HFF-Myc (cell line): ENCODE measurements around the gene ENTREP3.

Source experiments
- DNase-seq: peaks from one replicate; pipeline ENCODE4 v3.0.0-alpha.2; 2011; ENCODE audit warnings: low read depth; ENCODE audit errors: extremely low read depth
- H3K4me3 ChIP-seq: replicated peaks from 2 replicates; pipeline ENCODE4 v1.5.1; 2011; ENCODE audit warnings: low read depth, mild to moderate bottlenecking, control low read depth, low read length
- TF ChIP-seq, protein P1 (sequence below): IDR thresholded peaks from 2 replicates; pipeline ENCODE4 v1.5.1; 2012; ENCODE audit warnings: mild to moderate bottlenecking, low read depth, low read length, control low read depth; ENCODE audit errors: missing control alignments

ENTREP3 gene

DNA sequence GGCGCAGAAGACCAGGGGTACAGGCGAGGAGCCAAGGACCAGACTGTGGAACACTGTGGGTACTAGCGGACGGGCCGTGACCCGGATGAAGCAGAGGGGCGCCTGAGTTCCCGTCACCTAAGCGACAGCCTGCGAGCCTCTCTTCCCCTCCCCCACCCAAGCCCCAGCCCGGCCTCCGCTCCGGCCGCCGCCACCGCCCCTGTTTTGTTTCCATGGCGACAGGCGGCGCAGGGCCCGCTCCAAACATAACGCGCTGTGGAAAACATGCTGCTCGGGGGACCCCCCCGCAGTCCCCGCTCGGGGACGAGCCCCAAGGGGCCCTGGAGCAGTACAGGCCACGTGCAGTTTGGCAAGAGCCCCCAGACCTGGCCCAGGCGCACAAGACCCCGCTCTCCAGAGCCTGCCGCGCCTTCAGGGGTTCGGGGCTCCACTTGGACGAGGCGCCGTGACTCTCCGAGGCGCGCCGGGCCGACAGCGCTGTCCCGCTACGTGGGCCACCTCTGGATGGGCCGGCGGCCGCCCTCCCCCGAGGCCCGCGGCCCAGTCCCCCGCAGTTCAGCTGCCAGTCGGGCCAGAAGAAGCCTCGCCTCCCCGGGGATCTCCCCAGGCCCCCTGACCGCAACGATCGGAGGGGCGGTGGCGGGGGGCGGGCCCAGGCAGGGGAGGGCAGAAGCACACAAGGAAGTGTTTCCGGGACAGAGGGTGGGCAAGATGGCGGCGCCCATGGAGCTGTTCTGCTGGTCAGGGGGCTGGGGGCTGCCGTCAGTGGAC is 46.6 kb downstream of the ENTREP3 start, which contains the start of gene MTX1:
Gene MTX1 (plus strand): TSS at position 155 of the 771 bp plus-strand sequence. CDS start 110 bp downstream, at position 265.
- TF ChIP-seq, protein P1, sequence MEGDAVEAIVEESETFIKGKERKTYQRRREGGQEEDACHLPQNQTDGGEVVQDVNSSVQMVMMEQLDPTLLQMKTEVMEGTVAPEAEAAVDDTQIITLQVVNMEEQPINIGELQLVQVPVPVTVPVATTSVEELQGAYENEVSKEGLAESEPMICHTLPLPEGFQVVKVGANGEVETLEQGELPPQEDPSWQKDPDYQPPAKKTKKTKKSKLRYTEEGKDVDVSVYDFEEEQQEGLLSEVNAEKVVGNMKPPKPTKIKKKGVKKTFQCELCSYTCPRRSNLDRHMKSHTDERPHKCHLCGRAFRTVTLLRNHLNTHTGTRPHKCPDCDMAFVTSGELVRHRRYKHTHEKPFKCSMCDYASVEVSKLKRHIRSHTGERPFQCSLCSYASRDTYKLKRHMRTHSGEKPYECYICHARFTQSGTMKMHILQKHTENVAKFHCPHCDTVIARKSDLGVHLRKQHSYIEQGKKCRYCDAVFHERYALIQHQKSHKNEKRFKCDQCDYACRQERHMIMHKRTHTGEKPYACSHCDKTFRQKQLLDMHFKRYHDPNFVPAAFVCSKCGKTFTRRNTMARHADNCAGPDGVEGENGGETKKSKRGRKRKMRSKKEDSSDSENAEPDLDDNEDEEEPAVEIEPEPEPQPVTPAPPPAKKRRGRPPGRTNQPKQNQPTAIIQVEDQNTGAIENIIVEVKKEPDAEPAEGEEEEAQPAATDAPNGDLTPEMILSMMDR = no peak
- peak; percentile 61 for DNase-seq
- peak within 1 kb of the TSS; percentile 100 for H3K4me3 ChIP-seq

DNA sequence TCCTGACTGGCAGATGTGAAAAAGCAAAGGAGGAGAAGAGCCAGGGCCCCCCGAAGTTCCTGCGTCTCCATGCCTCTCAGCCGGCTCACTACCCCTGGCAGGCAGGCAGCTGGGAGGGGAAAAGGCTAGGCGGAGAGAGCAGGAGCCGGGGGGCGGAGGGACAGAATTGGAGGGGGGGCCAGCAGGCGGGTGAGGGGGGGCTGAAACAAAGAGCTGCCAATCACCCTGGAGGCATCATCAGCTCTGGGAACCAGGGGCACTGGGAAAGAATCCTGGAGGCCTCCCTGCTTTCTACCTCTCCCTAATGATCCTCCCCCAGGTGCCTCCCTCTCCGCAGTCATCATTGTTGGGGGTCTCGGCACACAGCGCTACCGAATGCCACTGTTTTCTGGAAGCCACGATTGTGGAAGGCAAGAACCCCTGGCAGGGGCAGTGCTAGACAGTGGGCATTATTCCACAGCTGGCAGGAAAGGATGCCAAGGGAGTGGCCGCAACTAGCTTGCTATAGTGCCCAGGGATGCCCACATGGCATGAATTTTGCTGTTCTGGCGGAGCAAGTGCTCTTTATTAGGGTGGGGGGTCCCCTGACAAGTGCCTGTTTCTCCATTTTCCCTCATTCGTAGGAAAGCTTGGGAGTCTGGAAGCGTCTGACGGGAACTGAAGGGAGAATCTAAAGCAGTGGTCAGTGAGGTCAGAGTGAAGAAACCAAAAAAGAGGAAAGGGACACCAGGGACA is 47.3 kb downstream of the ENTREP3 start, which contains the start of gene THBS3:
Gene THBS3 (minus strand): TSS at position 92 of the 735 bp plus-strand sequence. CDS start 21 bp downstream, at position 71.
- TF ChIP-seq, protein P1 = no peak
- peak within 1 kb of the TSS; percentile 100 for H3K4me3 ChIP-seq
- DNase-seq = no peak

DNA sequence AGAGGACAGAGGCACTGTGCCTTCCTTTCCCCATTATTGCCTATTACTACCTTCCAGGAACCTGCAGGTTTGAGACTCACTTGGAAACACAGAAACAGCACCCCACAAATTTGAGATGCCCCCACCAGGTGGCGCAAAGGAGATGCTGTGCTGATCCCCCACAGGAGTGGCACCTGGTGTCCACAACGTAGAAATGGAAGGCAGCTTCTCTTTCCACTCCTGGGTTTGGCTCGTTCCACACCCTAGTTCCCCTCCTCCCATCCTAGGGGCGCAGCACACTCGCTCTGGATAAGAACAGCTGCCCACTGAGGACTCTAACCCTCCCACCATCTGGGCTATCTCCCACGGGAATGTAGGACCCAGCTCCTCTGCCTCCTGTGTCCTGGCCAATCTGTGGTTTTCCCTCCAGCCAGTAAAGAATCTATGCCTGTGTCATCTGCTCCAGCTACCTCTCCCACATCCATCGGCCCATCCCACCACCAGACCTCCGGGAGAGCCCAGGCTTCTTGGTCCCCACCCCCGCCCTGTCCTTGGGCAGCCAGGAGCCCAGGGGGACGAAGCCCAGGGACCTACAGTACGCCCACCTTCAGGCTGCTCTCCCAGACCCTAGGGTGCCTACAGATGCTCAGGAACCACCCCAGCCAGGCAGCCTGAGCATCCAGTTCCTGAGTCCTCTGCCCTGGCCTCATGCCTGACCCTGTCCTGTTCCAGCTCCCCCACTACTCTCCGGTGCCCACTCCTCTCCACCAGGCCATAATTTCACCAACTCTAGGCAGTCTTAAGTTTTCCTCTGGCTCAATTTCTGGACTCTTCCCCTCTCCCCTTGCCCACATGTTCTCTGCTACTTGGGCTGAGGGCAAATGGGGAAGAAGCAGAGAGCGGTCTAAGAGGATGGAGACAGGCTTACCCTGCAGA is 48.1 kb downstream of the ENTREP3 start:
- peak; percentile 64 for DNase-seq
- H3K4me3 ChIP-seq = peak overlapping the region; percentile 100
- TF ChIP-seq, protein P1 = peak; percentile 88

DNA sequence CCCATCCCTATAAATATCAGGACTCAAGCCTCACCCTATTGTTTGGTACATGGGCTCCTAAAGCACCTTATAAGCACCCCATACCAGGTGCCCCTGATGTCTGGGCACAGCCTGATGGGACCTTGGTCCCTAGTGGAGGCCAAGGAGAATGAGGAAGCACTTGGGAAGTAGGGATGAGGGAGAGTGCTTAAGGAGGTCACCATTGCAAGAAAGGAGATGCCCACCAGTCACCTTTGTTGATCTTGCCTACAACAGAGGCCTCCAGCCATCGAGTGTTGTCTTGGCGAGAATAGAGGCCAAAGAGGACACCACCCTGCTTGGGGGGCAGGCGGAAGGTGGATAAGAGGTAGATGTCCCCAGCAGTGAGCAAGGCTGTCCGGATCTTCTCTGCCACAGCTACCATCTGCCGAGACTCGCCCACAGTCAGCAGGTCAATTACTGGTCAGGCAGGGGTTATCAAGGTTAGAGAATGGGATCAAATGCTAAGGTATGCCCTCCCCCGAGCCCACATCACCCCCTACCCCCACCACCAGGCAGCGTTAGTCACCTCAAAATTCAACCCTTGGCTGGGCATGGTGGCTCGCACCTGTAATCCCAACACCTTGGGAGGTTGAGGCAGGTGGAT is 49.2 kb downstream of the ENTREP3 start:
- no peak overlapping the region for H3K4me3 ChIP-seq
- no peak for DNase-seq
- TF ChIP-seq, protein P1 = no peak

DNA sequence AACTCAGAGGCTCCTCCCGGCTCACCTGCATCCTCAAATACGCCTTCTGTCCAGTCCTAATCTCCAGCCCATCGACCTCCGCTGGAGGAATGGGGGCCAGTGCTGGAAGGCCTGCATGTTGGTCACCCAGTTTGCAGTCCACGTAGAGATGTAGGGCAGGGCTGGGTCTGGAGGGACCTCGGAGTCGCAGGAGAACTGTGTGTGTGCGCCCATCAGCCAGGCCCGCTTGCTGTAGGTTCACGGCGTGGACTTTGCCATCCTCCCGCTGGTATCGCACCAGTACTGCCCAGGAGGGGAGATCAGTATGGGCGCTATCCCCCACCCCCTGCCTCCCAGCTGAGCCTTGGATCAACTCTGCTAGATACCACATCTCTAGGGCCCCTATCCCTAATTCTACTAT is 50.2 kb downstream of the ENTREP3 start:
- TF ChIP-seq, protein P1 = no peak
- H3K4me3 ChIP-seq = no peak overlapping the region
- DNase-seq = no peak
